Neuron (in vitro differentiated cells): ENCODE measurements around the gene SWSAP1.
A peak's percentile ranks its signal among the peaks of the same experiment; 100 is the strongest.
"Not testable (repeated sequence)": the region's sequence is repeated elsewhere in the genome, so short reads cannot be mapped to it uniquely, and the experiment has no call there.

ENCODE experiments used
- H2AFZ ChIP-seq: one replicate; pipeline ENCODE4 v1.6.1; 2013; ENCODE audit warnings: low read depth, mild to moderate bottlenecking, inconsistent platforms, low read length, moderate library complexity
- H3K27me3 ChIP-seq: one replicate; pipeline ENCODE4 v1.6.1; 2013; ENCODE audit warnings: low read length; ENCODE audit not compliant: insufficient read depth
- H3K36me3 ChIP-seq: one replicate; pipeline ENCODE4 v1.6.1; 2013; ENCODE audit warnings: low read length; ENCODE audit not compliant: insufficient read depth
- H3K4me1 ChIP-seq: one replicate; pipeline ENCODE4 v1.6.1; 2013; ENCODE audit warnings: low read length; ENCODE audit not compliant: insufficient read depth
- H3K4me3 ChIP-seq: 2 replicates; pipeline ENCODE4 v1.5.1; 2013; ENCODE audit warnings: mild to moderate bottlenecking, low read length, moderate library complexity
- H3K9me3 ChIP-seq: one replicate; pipeline ENCODE4 v1.6.1; 2013; ENCODE audit warnings: low read length

Gene SWSAP1, protein sequence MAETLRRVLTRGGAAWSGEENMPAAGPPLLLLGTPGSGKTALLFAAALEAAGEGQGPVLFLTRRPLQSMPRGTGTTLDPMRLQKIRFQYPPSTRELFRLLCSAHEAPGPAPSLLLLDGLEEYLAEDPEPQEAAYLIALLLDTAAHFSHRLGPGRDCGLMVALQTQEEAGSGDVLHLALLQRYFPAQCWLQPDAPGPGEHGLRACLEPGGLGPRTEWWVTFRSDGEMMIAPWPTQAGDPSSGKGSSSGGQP

DNA sequence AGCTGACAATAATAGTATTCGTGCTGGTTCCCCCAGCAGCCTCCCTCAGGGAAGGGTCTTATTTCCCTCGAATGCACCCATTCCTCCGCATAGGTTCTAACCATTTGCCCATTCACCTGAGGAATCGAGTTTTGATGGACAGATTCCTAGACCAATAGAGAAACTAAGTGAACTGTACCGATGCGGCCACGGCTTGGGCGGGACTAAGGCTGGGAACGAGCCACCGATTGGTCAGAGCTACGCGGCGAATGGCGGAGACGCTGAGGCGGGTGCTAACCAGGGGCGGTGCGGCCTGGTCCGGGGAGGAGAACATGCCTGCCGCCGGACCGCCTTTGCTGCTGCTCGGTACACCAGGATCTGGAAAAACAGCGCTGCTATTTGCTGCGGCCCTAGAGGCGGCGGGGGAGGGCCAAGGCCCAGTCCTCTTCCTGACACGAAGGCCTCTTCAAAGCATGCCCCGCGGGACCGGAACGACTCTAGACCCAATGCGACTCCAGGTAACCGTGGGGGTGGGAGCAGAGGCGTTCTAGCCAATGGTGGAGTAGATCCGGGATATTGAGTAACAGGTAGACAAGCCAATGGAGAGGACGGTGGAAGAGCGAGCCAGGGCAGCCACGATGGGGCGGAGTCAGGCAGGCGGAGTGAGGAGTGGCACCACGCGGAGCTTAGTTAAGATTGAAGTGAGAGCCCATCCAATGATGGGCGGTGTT, at the start of gene SWSAP1:
Gene SWSAP1 (plus strand): TSS at position 234 of the 710 bp plus-strand sequence. CDS start 15 bp downstream, at position 249.
- Histone ChIP-seq H3K36me3 (no peaks in the 10 kb centered on the region), H3K9me3 (no peaks in the 10 kb centered on the region), H3K4me3 (peak within 1 kb of the TSS; percentile 59), H2AFZ (peak within 1 kb of the TSS; percentile 37), H3K4me1 (peaks cover 23% of the 10 kb centered on the region), H3K27me3 (no peaks in the 10 kb centered on the region)

DNA sequence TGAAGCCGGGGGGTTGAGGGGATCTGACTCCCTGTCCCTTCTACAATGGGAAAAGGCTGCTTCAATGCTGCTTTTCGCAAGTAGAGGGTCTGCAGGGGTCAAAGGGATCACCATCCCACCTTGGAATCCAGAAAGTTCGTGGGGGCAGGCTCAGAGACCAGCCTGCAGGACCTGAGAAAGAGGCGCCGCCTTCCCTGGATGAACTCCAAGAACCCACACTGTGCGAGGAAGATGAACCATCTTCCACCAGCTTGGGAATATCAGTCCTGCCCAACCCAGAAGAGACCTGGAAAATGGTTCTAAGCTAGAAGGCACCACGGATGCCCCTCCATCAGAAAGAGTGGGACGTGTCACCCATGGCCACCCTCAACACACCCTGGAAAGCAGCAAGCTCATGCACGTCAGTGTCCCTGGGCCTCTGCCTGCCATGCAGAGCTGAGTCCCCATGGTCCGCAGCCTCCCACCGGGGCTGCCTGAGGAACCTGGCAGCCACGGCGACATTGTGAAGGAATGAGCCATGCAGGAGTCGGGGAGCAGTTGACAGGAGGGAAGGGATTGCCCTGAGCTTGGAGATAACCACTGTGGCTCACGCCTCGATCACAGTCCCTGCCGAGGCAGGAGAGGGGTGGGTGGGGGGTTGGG, 49.6 kb upstream of the SWSAP1 start:
- Histone ChIP-seq H3K4me1 (peaks cover 8% of the 10 kb centered on the region), H3K36me3 (peaks cover 3% of the 10 kb centered on the region), H2AFZ (no peak overlapping the region), H3K27me3 (no peaks in the 10 kb centered on the region), H3K9me3 (no peaks in the 10 kb centered on the region), H3K4me3 (no peak overlapping the region)

DNA sequence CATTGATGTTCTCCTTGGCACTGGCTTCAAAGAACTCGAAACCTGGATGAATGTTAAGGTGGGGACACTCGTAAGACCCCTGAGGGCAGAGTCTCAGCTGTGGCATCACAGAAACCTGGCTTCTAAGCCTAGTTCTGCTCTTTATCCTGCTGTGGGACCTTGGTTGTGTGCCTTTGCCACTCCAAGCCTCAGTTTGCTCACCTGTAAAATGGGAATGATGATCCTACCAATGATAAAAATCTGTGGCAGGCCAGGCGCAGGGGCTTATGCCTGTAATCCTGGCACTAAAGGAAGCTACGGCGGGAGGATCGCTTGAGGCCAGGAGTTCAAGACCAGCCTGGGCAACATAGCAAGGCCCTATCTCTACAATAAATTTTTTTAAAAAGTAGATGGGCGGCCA, 48.9 kb upstream of the SWSAP1 start:
- H3K4me3 ChIP-seq = no peak overlapping the region
- H3K27me3 ChIP-seq = no peaks in the 10 kb centered on the region
- no peaks in the 10 kb centered on the region for H3K9me3 ChIP-seq
- H3K4me1 ChIP-seq = peaks cover 8% of the 10 kb centered on the region
- H3K36me3 ChIP-seq = peaks cover 3% of the 10 kb centered on the region
- no peak overlapping the region for H2AFZ ChIP-seq

DNA sequence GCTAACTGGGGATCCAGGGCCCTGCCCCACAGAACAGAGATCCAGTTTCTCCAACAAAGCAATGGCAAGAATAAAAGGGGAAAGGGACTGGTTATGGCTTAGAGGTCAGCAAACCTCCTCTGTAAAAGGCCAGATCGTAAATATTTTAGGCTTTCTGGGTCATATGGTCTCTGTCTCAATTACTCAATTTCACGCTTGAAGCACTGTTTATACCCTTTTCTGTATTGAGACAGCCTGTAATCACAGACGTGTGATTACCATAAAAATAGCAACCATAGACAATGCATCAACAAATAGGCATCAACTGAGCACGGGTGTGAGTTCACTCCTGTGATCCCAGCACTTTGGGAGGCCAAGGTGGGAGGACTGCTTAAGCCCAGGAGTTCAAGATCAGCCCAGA, 44.3 kb upstream of the SWSAP1 start:
- Histone ChIP-seq H3K27me3 (no peaks in the 10 kb centered on the region), H3K4me3 (no peak overlapping the region), H2AFZ (no peak overlapping the region), H3K4me1 (no peaks in the 10 kb centered on the region), H3K9me3 (peaks cover 2% of the 10 kb centered on the region), H3K36me3 (peaks cover 11% of the 10 kb centered on the region)

DNA sequence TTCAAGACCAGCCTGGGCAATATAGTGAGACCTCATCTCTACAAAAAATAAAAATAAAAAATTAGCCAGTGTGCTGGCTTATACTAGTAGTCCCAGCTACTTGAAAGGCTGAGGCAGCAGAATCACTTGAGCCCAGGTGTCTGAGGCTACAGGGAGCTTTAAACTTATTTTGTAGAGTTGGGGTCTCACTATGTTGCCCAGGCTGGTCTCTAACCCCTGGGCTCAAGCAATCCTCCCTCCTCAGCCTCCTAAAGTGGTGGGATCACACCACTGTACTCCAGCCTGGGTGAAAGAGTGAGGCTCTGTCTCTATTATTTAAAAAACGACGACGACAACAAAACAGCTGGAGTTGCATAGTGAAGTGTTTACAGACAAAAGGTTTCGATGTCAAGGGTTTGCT, 43.0 kb upstream of the SWSAP1 start:
- no peaks in the 10 kb centered on the region for H3K27me3 ChIP-seq
- no peak overlapping the region for H3K4me3 ChIP-seq
- no peak overlapping the region for H2AFZ ChIP-seq
- peaks cover 25% of the 10 kb centered on the region for H3K36me3 ChIP-seq
- no peaks in the 10 kb centered on the region for H3K4me1 ChIP-seq
- H3K9me3 ChIP-seq = peaks cover 9% of the 10 kb centered on the region

DNA sequence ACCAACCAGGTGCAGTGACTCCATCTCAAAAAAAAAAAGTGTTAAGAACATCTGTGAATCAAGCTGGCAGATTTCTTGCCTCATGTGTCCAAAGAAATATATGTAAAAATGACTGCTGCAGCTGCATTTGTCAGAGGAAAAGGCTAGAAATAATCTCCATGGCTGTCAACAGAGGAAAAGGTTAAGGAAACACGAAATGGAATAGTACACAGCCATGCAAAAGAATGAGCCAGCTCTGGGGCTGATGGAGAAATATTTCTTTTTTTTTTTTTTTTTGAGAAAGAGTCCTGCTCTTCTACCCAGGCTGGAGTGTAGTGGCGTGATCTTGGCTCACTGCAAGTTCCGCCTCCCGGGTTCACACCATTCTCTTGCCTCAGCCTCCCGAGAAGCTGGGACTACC, 41.6 kb upstream of the SWSAP1 start:
- no peaks in the 10 kb centered on the region for H3K27me3 ChIP-seq
- H3K4me3 ChIP-seq = no peak overlapping the region
- no peak overlapping the region for H2AFZ ChIP-seq
- H3K4me1 ChIP-seq = no peaks in the 10 kb centered on the region
- peaks cover 9% of the 10 kb centered on the region for H3K9me3 ChIP-seq
- H3K36me3 ChIP-seq = peaks cover 25% of the 10 kb centered on the region

DNA sequence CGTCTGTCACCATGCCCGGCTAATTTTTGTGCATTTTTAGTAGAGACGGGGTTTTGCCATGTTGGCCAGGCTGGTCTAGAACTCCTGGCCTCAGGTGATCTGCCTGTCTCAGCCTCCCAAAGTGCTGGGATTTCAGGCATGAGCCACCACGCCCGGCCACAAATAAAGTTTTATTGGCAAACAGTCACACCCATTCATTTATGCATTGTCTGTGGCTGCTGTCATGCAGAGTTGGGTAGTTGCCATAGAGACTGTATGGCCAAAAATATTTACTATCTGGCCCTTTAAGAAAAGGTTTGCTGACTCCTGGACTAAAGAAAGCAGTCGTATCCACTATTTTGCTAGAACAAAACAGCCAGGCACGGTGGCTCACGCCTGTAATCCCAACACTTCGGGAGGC, 40.6 kb upstream of the SWSAP1 start:
- H3K9me3 ChIP-seq, H3K4me3 ChIP-seq, H2AFZ ChIP-seq, H3K4me1 ChIP-seq, H3K27me3 ChIP-seq: not testable (repeated sequence)
- H3K36me3 ChIP-seq = peaks cover 25% of the 10 kb centered on the region

DNA sequence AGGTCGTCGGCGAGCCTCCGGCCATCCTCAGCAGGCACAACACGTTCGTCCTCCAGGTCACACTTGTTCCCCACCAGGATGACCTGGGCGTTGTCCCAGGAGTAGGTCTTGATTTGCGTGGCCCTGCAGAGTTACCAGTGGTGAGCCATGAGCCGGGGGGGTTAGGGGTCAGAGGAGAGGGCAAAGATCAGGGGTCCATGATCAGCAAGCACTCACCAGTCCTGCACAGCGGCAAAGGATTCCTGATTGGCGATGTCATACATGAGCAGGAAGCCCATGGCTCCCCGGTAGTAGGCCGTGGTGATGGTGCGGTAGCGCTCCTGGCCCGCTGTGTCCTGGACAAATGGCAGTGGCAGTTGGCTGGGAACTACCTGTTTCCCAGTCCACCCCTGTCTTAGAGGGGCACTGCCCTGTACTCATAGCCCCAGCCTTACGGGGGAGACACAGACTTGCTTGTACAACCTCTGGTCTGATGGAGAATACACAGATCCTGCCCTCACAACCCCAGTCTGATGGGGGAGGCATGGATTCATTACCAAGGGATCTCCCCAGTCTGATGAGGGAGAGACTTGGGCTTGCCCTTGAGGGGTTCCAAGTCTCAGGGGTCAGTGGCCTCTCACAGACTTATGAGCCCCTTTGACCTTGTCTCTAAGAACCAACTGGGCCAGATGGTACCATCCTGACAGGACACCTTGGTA, 38.9 kb upstream of the SWSAP1 start:
- H3K9me3 ChIP-seq = peaks cover 9% of the 10 kb centered on the region
- peaks cover 14% of the 10 kb centered on the region for H3K4me1 ChIP-seq
- no peaks in the 10 kb centered on the region for H3K27me3 ChIP-seq
- H3K4me3 ChIP-seq = no peak overlapping the region
- no peak overlapping the region for H2AFZ ChIP-seq
- H3K36me3 ChIP-seq = peaks cover 25% of the 10 kb centered on the region

DNA sequence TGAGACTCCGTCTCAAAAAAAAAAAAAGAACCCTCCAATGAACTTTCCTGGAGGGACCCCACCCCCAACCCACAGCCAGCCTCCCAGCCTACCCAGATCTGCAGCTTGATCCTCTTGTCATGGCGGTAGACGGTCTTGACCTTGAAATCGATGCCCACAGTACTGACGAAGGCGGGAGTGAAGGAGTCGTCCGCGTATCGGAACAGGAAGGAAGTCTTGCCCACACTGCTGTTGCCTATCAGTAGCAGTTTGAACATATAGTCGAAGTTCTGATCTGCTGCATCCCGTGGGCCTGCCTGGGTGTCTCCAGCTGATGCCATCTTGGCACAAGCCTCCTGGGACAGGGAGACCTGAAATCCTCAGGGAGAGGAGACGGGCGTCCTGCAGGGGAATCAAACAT, 37.4 kb upstream of the SWSAP1 start:
- Histone ChIP-seq H3K4me1 (peaks cover 14% of the 10 kb centered on the region), H3K9me3 (peaks cover 9% of the 10 kb centered on the region), H3K36me3 (peaks cover 29% of the 10 kb centered on the region), H3K27me3 (no peaks in the 10 kb centered on the region), H2AFZ (no peak overlapping the region), H3K4me3 (no peak overlapping the region)

DNA sequence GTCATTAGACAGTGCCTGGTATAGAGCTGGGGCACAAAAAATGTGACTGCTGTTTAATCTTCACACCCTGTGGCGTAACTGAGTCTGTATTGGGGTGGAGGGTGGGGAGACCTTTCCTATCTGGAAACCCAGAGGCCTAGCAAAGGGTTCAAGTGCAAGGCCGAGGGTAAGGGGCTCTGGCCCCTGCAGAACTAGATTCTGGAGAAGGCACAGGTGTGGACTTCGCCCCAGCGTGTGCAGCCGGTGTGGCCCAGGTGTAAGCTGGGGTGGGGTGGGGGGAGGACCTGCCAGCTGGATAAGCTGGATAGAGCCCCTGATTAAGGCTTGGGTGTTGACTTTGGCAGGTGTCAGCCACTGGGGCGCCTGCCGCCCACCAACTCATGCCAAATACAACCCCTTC, 36.3 kb upstream of the SWSAP1 start:
- Histone ChIP-seq H3K9me3 (peaks cover 9% of the 10 kb centered on the region), H3K36me3 (peaks cover 26% of the 10 kb centered on the region), H3K4me3 (no peak overlapping the region), H3K27me3 (no peaks in the 10 kb centered on the region), H3K4me1 (peaks cover 14% of the 10 kb centered on the region), H2AFZ (no peak overlapping the region)

DNA sequence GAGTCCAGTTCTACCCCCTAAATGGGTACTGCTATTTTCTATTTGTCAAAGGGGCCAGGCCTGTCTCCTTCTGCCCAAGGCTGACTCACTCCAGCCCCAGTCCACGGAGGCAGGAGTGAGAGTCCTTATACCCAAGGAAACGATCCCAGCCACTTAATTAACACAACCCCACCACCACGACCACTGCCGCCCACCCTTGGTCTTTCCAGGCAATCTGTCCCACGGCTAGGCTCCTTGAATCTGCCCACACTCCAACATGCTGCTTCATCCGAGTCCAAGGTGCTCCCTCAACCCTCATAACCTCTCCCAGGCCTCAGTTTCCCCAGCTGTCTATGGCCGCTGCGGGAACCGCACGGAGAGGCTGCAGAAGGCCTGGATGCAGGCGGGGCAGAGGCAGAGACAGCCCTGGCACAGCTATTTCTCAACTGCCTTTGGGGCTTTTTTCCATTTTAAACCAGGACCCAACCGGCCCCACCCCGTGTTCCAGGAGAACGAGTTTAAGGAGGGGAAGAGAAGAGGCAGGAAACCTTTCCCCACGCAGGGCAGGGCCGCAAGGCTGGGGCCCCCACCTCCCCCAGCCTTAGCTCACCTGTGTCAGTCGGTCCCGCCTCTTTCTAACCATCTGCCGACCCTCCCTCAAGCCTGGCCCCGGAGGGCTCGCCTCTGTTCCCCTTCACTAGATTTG, 35.8 kb upstream of the SWSAP1 start:
- H3K27me3 ChIP-seq = no peaks in the 10 kb centered on the region
- H3K4me1 ChIP-seq = peaks cover 14% of the 10 kb centered on the region
- peaks cover 23% of the 10 kb centered on the region for H3K36me3 ChIP-seq
- H3K9me3 ChIP-seq = peaks cover 9% of the 10 kb centered on the region
- peak overlapping the region; percentile 67 for H3K4me3 ChIP-seq
- H2AFZ ChIP-seq = peak overlapping the region; percentile 79

DNA sequence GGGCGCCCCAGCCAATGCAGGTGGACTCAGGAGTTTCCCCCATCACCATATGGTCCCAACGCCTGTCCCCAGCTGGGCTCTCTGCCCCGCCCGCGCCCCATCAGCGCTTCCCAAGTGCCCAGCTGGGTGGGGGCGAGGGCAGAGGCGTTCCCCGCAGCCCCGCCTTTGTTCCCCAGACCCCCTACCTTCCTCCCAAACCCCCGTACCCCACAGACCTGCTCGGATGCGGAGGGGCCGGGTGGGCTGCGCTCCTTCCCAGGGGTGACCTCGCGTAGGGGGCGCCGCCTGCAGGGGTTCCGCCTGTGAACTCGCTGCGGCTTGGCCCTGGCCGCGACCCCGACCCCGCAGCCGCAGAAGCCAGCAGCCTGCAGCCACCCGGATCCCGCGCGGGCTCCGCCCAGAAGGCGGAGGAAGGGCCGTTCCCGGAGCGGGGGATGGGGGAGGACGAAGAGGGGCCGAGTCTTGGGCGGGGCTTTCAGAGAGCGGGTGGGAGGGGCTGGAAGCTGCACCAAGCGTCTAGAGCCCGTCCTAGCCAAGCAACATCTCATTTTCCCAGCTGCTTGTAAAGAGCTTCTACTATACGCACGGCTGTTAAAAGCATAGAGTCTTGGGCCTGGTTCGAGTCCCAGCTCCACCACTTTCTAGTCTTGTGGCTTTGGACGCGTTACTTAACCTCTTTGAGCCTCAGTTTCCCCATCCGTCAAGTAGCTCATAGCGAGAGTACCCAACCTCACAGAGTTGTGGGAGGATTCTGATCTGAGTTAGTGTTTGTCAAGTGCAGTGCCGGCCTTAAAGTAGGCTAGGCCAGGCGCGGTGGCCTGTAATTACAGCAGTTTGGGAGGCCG, 35.0 kb upstream of the SWSAP1 start, which contains the start of gene RAB3D:
Gene RAB3D (minus strand): TSS at position 404 of the 845 bp plus-strand sequence. CDS start 2,258 bp downstream, outside the sequence.
- peak within 1 kb of the TSS; percentile 67 for H3K4me3 ChIP-seq

More for the DNA sequence above, 35.0 kb upstream of the SWSAP1 start, which contains the start of gene RAB3D:
- Histone ChIP-seq H3K9me3 (peaks cover 9% of the 10 kb centered on the region), H2AFZ (peak within 1 kb of the TSS; percentile 79), H3K36me3 (peaks cover 21% of the 10 kb centered on the region), H3K27me3 (no peaks in the 10 kb centered on the region), H3K4me1 (peaks cover 14% of the 10 kb centered on the region)
